Heart right ventricle (tissue), 16 donors: ENCODE results near the gene SSR3. TPM values are rescaled to one million over a fixed set of nuclear protein-coding genes. Genes with fewer than 3 reads are reported as not detected.

Source experiments
- ATAC-seq, 8 donors: fragments of 200-7000 bp; cut with Tn5 transposase; one replicate each; pipeline ENCODE4 v1.9.1; 2020; ENCODE audit warnings: mild to moderate bottlenecking in 8 of 8, moderate library complexity in 8 of 8, moderate number of reproducible peaks in 1 of 8
- DNase-seq, 2 donors: peaks; one replicate each; pipeline ENCODE4 v3.0.0-alpha.2; 2020
- H3K27ac ChIP-seq, 10 donors: fragments of 200-600 bp; sonication (generic) in 2 of 10; one replicate each; pipeline versions ENCODE4 v1.5.0 to v1.8.0; 2020 to 2022; ENCODE audit warnings: mild to moderate bottlenecking in 3 of 10
- H3K27me3 ChIP-seq, 7 donors: fragments of 200-600 bp; one replicate each; pipeline ENCODE4 v1.8.0; 2021 to 2022; ENCODE audit warnings: mild to moderate bottlenecking in 2 of 7
- H3K36me3 ChIP-seq, 9 donors: fragments of 200-600 bp; sonication (generic) in 1 of 9; one replicate each; pipeline versions ENCODE4 v1.5.0 to v1.8.0; 2020 to 2022; ENCODE audit warnings: mild to moderate bottlenecking in 2 of 9
- H3K4me1 ChIP-seq, 9 donors: fragments of 200-600 bp; sonication (generic) in 1 of 9; one replicate each; pipeline versions ENCODE4 v1.5.0 to v1.8.0; 2020 to 2022; ENCODE audit warnings: mild to moderate bottlenecking in 4 of 9
- H3K4me3 ChIP-seq, 10 donors: fragments of 200-600 bp; sonication (generic) in 2 of 10; one replicate each; pipeline versions ENCODE4 v1.5.0 to v1.8.0; 2020 to 2022; ENCODE audit warnings: mild to moderate bottlenecking in 7 of 10, moderate library complexity in 2 of 10
- H3K9me3 ChIP-seq, 11 donors: fragments of 200-600 bp in 10 of 11; sonication (generic) in 2 of 11; one replicate each; pipeline versions ENCODE4 v1.5.0 to v1.8.0; 2013 to 2022; ENCODE audit warnings: mild to moderate bottlenecking in 2 of 11, control low read depth in 1 of 11, moderate library complexity in 1 of 11
- CTCF ChIP-seq, 9 donors: fragments of 200-600 bp; sonication (generic) in 2 of 9; IDR thresholded peaks; one replicate each; pipeline versions ENCODE4 v1.5.0 to v1.8.0; 2021 to 2022; ENCODE audit warnings: antibody characterized with exemption in 9 of 9, mild to moderate bottlenecking in 5 of 9, moderate library complexity in 1 of 9
- WGBS, 2 donors: extraction: QIAGEN DNeasy Blood & Tissue Kit; methylation state at CpG; one replicate each; pipeline ENCODE4 v1.1.7; 2013; ENCODE audit warnings: inconsistent platforms in 1 of 2; 5-methylcytosine and 5-hydroxymethylcytosine counted together
- intact Hi-C, 10 donors: fragments of 100-400 bp; cut with DNase I; formaldehyde crosslinking; loops; one replicate each; pipeline versions ENCODE4 v1.11.1 to v1.14.2; 2022
- polyA plus RNA-seq, 2 donors: library from polyadenylated mRNA; stranded (reverse); fragments of 200-250 nt; gene quantifications; one replicate each; pipeline ENCODE4 v1.2.3, GENCODE V29; 2013
- total RNA-seq, 10 donors: library from RNA; stranded (reverse); fragmentation: NEBNext Ultra II Directional in 3 of 10; extraction: Animal tissue kit (Norgen Biotek cat#: 25700) in 3 of 10; gene quantifications; one replicate each; pipeline versions ENCODE4 v1.2.1 to v1.2.4, GENCODE V29; 2021 to 2023
- donor health status: Arrhythmogenic right ventricular cardiomyopathy.
- donor health status: ischemic (EF 13 %, LVEDD 7.1; RV severe dilation, severe dysfunction).
- donor health status: healthy with polysubstance abuse.
- donor health status: DM: no; HTN: yes; CAD: no.
- donor health status: DM: no; HTN: no; CAD: no.
- donor health status: ischemic (EF 25% LVEDD 6.9; RV normal size, moderate dysfunction).
- donor health status: ischemic (EF 25% LVEDD 5.7; RV mildly dilated, moderate dysfunction).
- donor health status: healthy.
- donor health status: DM: yes; HTN: yes; CAD: no.
- donor health status: Ischemic cardiomyopathy.
- donor health status: ischemic (EF 35%, LVEDD 5.7; RV mildly dilated, moderate dysfunction).
- donor health status: nonischemic (EF 11% LVEDD 7.7; RV severe dilation, severe dysfunction).
- donor health status: DM: yes; HTN: yes; CAD: no.
- donor health status: PGD.
- donor health status: ischemic (EF 29% LVEDD 5.4; RV normal size, mild dysfunction).
- donor health status: nonischemic (EF 23%, LVEDD 6.1; RV moderate dilation, normal function).

SSR3 gene
- total and polyA plus RNA-seq, 12 donors: 75.8 to 602 (median 216) TPM

- ATAC-seq (no peak), DNase-seq (no peak)
- WGBS, 2 donors: 84% methylated on average over 2 of the region's 2 CpGs
These were observed 6.6 kb upstream of the SSR3 start for GRCh38 chr3:156561533-156561932.

GRCh38 chr3:156559321-156559720 lies 4.4 kb upstream of the SSR3 start:
- DNase-seq (no peak), ATAC-seq (no peak)
- TF ChIP-seq CTCF (IDR thresholded peaks at IDR 0.05): no peak
- no peaks in the 10 kb centered on the region for H3K9me3 ChIP-seq
- peaks cover 0 to 23% (median 6%) of the 10 kb centered on the region in 9 donors for H3K4me1 ChIP-seq
- H3K4me3 ChIP-seq: no peak overlapping the region
- WGBS, 2 donors: 27 to 28% methylated on average over 1 of the region's 1 CpG
- H3K27me3 ChIP-seq: no peaks in the 10 kb centered on the region
- H3K27ac ChIP-seq: peak overlapping the region in 5 of 10 donors; percentile 9 to 70 (median 62)
- no peaks in the 10 kb centered on the region for H3K36me3 ChIP-seq
- intact Hi-C loops: loop anchor here in 7 of 10 donors (5.0 to 10.0 kb wide), 7 partner anchors 43 to 585 kb away; partner anchors contain the start of gene TIPARP (in 3 of the 7)

More at GRCh38 chr3:156561533-156561932, 6.6 kb upstream of the SSR3 start:
- H3K4me1 ChIP-seq: peaks cover 0 to 18% (median 0%) of the 10 kb centered on the region in 9 donors
- no peaks in the 10 kb centered on the region for H3K27me3 ChIP-seq
- no peaks in the 10 kb centered on the region for H3K36me3 ChIP-seq
- no peak overlapping the region for H3K27ac ChIP-seq
- no peak overlapping the region for H3K4me3 ChIP-seq
- TF ChIP-seq CTCF (IDR thresholded peaks at IDR 0.05): no peak
- H3K9me3 ChIP-seq: no peaks in the 10 kb centered on the region
- intact Hi-C loops: no loop called here

GRCh38 chr3:156558389-156558788 lies 3.5 kb upstream of the SSR3 start:
- no peak for TF ChIP-seq CTCF (IDR thresholded peaks at IDR 0.05)
- no peaks in the 10 kb centered on the region for H3K9me3 ChIP-seq
- peaks cover 0 to 30% (median 12%) of the 10 kb centered on the region in 9 donors for H3K4me1 ChIP-seq
- peak overlapping the region in 5 of 10 donors; percentile 9 to 70 (median 62) for H3K27ac ChIP-seq
- H3K27me3 ChIP-seq: no peaks in the 10 kb centered on the region
- no peak overlapping the region for H3K4me3 ChIP-seq
- ATAC-seq (peak in 2 of 8 donors; percentile 13 to 45), DNase-seq (no peak)
- peaks cover 0 to under 1% (median 0%) of the 10 kb centered on the region in 9 donors for H3K36me3 ChIP-seq
- intact Hi-C loops: loop anchor here in 7 of 10 donors (1.0 to 10.0 kb wide), 8 partner anchors 44 to 586 kb away; partner anchors contain the start of gene TIPARP (in 3 of the 7)

GRCh38 chr3:156554515-156554841 lies 439 bp downstream of the SSR3 start:
- Histone ChIP-seq H3K9me3 (no peaks in the 10 kb centered on the region), H3K36me3 (peaks cover 0 to 40% (median 6%) of the 10 kb centered on the region in 9 donors), H3K4me3 (peak overlapping the region; percentile 63 to 96 (median 80)), H3K4me1 (peaks cover 0 to 70% (median 51%) of the 10 kb centered on the region in 9 donors), H3K27me3 (no peaks in the 10 kb centered on the region), H3K27ac (peak overlapping the region; percentile 76 to 97 (median 92))
- TF ChIP-seq CTCF (IDR thresholded peaks at IDR 0.05): no peak
- ATAC-seq: peak in 1 of 8 donors; percentile 36
- intact Hi-C loops: loop anchor here in 7 of 10 donors (5.0 to 10.0 kb wide), 8 partner anchors 118 to 590 kb away; partner anchors contain the start of gene TIPARP (in 2 of the 7)
- DNase-seq: no peak
- 0% methylated on average over 11 of the region's 11 CpGs for whole genome bisulfite sequencing, 2 donors
